NOMO-1 (cell line): ENCODE measurements around the gene TUBA8.
"Not testable (repeated sequence)": the region's sequence is repeated elsewhere in the genome, so short reads cannot be mapped to it uniquely, and the experiment has no call there.

Source experiments
- DNase-seq, 2 experiments: peaks; one replicate each; lab custom pipeline; 2025; ENCODE audit not compliant: unreplicated experiment in 2 of 2; lab: John Stamatoyannopoulos, UW

Gene TUBA8

DNA sequence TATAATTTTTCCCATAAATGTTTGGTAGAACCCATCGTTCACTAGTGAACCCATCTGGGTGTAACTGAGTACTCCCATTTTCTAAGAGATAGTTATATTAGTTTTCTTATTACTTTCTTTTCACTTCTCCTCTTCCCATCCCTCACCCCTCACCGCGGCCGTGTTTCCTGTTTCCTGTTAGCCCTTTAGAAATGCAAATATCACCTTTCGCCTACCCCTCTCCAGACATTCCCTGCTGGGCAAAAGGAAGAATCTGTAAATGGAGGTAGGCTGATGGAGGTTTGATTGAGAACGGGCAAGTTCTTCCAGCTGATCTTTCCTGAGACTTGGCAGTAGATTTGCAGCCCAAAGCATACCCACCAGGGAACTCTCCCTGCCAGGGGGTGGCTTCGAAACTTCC is 54.7 kb downstream of the TUBA8 start:
- not testable (repeated sequence) for DNase-seq

GRCh38 chr22:18170284-18170683 is 59.7 kb downstream of the TUBA8 start:
- DNase-seq, result not testable (repeated sequence)

DNA sequence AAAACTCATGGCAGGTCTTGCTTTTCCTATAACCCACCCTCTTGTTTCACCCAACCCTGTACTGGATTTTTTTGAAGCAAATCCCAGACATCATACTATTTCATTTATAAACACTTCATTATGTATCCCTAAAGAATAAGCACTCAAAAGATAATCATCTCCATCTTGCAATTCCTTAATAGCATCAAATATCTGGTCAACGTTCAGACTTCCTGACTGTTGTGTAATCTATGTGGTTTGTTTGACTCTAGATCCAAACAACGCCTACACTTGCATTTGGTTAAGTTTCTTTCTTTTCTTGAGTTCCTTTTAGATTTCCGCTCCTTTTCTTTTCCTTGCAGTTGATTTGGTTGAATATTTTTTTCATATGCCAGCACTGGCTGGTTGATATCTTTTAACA is 61.6 kb downstream of the TUBA8 start:
- DNase-seq, result not testable (repeated sequence)

- not testable (repeated sequence) for DNase-seq
Measured at GRCh38 chr22:18172776-18173175, 62.2 kb downstream of the TUBA8 start.

GRCh38 chr22:18173441-18173840 is 62.8 kb downstream of the TUBA8 start:
- DNase-seq, result not testable (repeated sequence)
